IMR-90 (cell line): ENCODE measurements around the gene ANKRD52. TPM values are rescaled to one million over a fixed set of nuclear protein-coding genes. Genes with fewer than 3 reads are reported as not detected.

ENCODE experiments used
- ATAC-seq: fragments of 200-7000 bp; cut with Tn5 transposase; 2 replicates; pipeline ENCODE4 v1.9.1; 2020; ENCODE audit warnings: low read depth, mild to moderate bottlenecking, moderate library complexity
- BruUV-seq: library from RNA; stranded (reverse); fragments of 400-500 nt; replicated peaks from 2 replicates; lab custom pipeline; 2021; lab: Mats Ljungman, UMichigan
- CTCF ChIA-PET: fragments of 300-600 bp; formaldehyde crosslinking; extraction: SDS; loops from one replicate; lab custom pipeline; 2021; ENCODE audit warnings: antibody characterized with exemption; lab: Yijun Ruan, JAX
- POLR2A ChIA-PET: fragments of 300-600 bp; sonication (Branson Sonifier 250); formaldehyde crosslinking; loops from one replicate; lab custom pipeline; 2022; ENCODE audit warnings: antibody characterized with exemption; ENCODE audit not compliant: unreplicated experiment; lab: Charles Lee
- DNase-seq: peaks from one replicate; pipeline ENCODE4 v3.0.0; 2013
- H2AFZ ChIP-seq: replicated peaks from 2 replicates; pipeline ENCODE3; 2013; ENCODE audit warnings: low read length, mild to moderate bottlenecking; ENCODE audit not compliant: poor library complexity
- H2AK5ac ChIP-seq: 2 replicates; pipeline ENCODE4 v1.6.1; 2013; ENCODE audit warnings: low read depth, low read length, inconsistent platforms
- H2AK9ac ChIP-seq: replicated peaks from 2 replicates; pipeline ENCODE3; 2013; ENCODE audit warnings: mild to moderate bottlenecking, low read depth, low read length, moderate library complexity; ENCODE audit not compliant: poor library complexity
- H2BK120ac ChIP-seq: 2 replicates; pipeline ENCODE4 v1.6.1; 2013; ENCODE audit warnings: low read depth, low read length, inconsistent platforms
- H2BK15ac ChIP-seq: 3 replicates; pipeline ENCODE4 v1.6.1; 2013; ENCODE audit warnings: low read depth, low read length, inconsistent platforms
- H2BK20ac ChIP-seq: 2 replicates; pipeline ENCODE4 v1.6.1; 2013; ENCODE audit warnings: low read depth, mild to moderate bottlenecking, inconsistent platforms, low read length, moderate library complexity
- H2BK5ac ChIP-seq: 2 replicates; pipeline ENCODE4 v1.6.1; 2013; ENCODE audit warnings: mild to moderate bottlenecking, low read depth, low read length, inconsistent platforms; ENCODE audit not compliant: poor library complexity, severe bottlenecking
- H3K14ac ChIP-seq: replicated peaks from 2 replicates; pipeline ENCODE4 v1.6.1; 2013; ENCODE audit warnings: low read depth, low read length, inconsistent platforms
- H3K18ac ChIP-seq: 2 replicates; pipeline ENCODE4 v1.6.1; 2013; ENCODE audit warnings: low read depth, low read length, control low read depth
- H3K23ac ChIP-seq: 2 replicates; pipeline ENCODE4 v1.6.1; 2013; ENCODE audit warnings: low read depth, low read length, inconsistent platforms
- H3K27ac ChIP-seq: 2 replicates; pipeline ENCODE4 v1.5.1; 2013; ENCODE audit warnings: mild to moderate bottlenecking, control low read depth, low read length; ENCODE audit not compliant: insufficient read depth
- H3K27me3 ChIP-seq: 2 replicates; pipeline ENCODE4 v1.6.1; 2013; ENCODE audit warnings: low read length; ENCODE audit not compliant: control insufficient read depth, insufficient read depth
- H3K36me3 ChIP-seq: 2 replicates; pipeline ENCODE4 v1.6.1; 2013; ENCODE audit warnings: low read length, mixed read lengths; ENCODE audit not compliant: control insufficient read depth, insufficient read depth
- H3K4ac ChIP-seq: 2 replicates; pipeline ENCODE4 v1.6.1; 2013; ENCODE audit warnings: low read depth, low read length, inconsistent platforms
- H3K4me1 ChIP-seq: 2 replicates; pipeline ENCODE4 v1.6.1; 2013; ENCODE audit warnings: low read length, mixed read lengths; ENCODE audit not compliant: control insufficient read depth, insufficient read depth
- H3K4me2 ChIP-seq: 2 replicates; pipeline ENCODE4 v1.6.1; 2013; ENCODE audit warnings: low read depth, mild to moderate bottlenecking, control low read depth, low read length, moderate library complexity
- H3K4me3 ChIP-seq: 2 replicates; pipeline ENCODE4 v1.5.1; 2013; ENCODE audit warnings: low read depth, mild to moderate bottlenecking, control low read depth, low read length, moderate library complexity; ENCODE audit not compliant: insufficient read depth
- H3K56ac ChIP-seq: 2 replicates; pipeline ENCODE4 v1.6.1; 2013; ENCODE audit warnings: low read length, inconsistent platforms; ENCODE audit not compliant: insufficient read depth; ENCODE audit errors: extremely low read depth
- H3K79me1 ChIP-seq, 2 experiments: 2 replicates each; pipeline ENCODE4 v1.6.1; 2013; ENCODE audit warnings: low read length in 2 of 2, inconsistent platforms in 1 of 2, low read depth in 1 of 2
- H3K9ac ChIP-seq: 2 replicates; pipeline ENCODE4 v1.6.1; 2013; ENCODE audit warnings: low read depth, low read length, control low read depth
- H3K9me1 ChIP-seq: 2 replicates; pipeline ENCODE4 v1.6.1; 2013; ENCODE audit warnings: low read length, inconsistent platforms; ENCODE audit not compliant: insufficient read depth
- H3K9me3 ChIP-seq: 2 replicates; pipeline ENCODE4 v1.6.1; 2013; ENCODE audit warnings: low read length; ENCODE audit not compliant: control insufficient read depth, insufficient read depth
- H4K20me1 ChIP-seq: 2 replicates; pipeline ENCODE4 v1.6.1; 2013; ENCODE audit warnings: low read length, inconsistent platforms; ENCODE audit not compliant: insufficient read depth
- H4K5ac ChIP-seq: 2 replicates; pipeline ENCODE4 v1.6.1; 2013; ENCODE audit warnings: mild to moderate bottlenecking, low read depth, low read length, control low read depth
- H4K8ac ChIP-seq, 2 experiments: 2 replicates each; pipeline ENCODE4 v1.6.1; 2013; ENCODE audit warnings: low read depth in 2 of 2, low read length in 2 of 2, control low read depth in 1 of 2, inconsistent platforms in 1 of 2
- H4K91ac ChIP-seq: 2 replicates; pipeline ENCODE4 v1.6.1; 2013; ENCODE audit warnings: low read depth, low read length, inconsistent platforms; ENCODE audit not compliant: insufficient read depth
- CHD1 ChIP-seq: IDR thresholded peaks from 2 replicates; pipeline ENCODE4 v1.6.1; 2012; ENCODE audit warnings: low read depth, low read length, improper control_type of control experiment
- MAFK ChIP-seq: IDR thresholded peaks from 2 replicates; pipeline ENCODE4 v1.6.1; 2012; ENCODE audit warnings: low read depth, low read length, improper control_type of control experiment
- MAZ ChIP-seq: IDR thresholded peaks from 2 replicates; pipeline ENCODE4 v1.6.1; 2012; ENCODE audit warnings: low read depth, mild to moderate bottlenecking, low read length, improper control_type of control experiment, moderate library complexity, borderline replicate concordance
- NFE2L2 ChIP-seq: fragments of 150-350 bp; IDR thresholded peaks from 2 replicates; pipeline ENCODE4 v1.6.1; 2016; ENCODE audit warnings: low read depth, mild to moderate bottlenecking, low read length
- RAD21 ChIP-seq: IDR thresholded peaks from 2 replicates; pipeline ENCODE4 v1.6.1; 2012; ENCODE audit warnings: low read length, improper control_type of control experiment
- RCOR1 ChIP-seq: IDR thresholded peaks from 2 replicates; pipeline ENCODE4 v1.6.1; 2012; ENCODE audit warnings: mild to moderate bottlenecking, low read length, improper control_type of control experiment; ENCODE audit not compliant: insufficient replicate concordance
- RFX5 ChIP-seq: IDR thresholded peaks from 2 replicates; pipeline ENCODE4 v1.8.0; 2012; ENCODE audit warnings: low read depth, mild to moderate bottlenecking, low read length, moderate library complexity
- dilution Hi-C: fragments of 300-500 bp; cut with HindIII; formaldehyde crosslinking; loops from one replicate; pipeline ENCODE4 v1.14.3; 2018; ENCODE audit warnings: low sequenced_read_pairs; ENCODE audit not compliant: unreplicated experiment
- in situ Hi-C: fragments of 300-500 bp; cut with MboI; formaldehyde crosslinking; loops from 3 replicates; pipeline ENCODE4 v1.14.3; 2019; ENCODE audit warnings: low sequenced_read_pairs, inconsistent platforms, mixed read lengths
- intact Hi-C: fragments of 100-400 bp; cut with micrococcal nuclease; formaldehyde crosslinking; loops from 2 replicates; pipeline ENCODE4 v1.10.0; 2022
- polyA plus RNA-seq, 3 experiments: library from polyadenylated mRNA; depleted of rRNA; stranded (reverse); fragments of >200 nt; gene quantifications; 2 replicates each; pipeline ENCODE4 v1.2.3, GENCODE V29; 2012; ENCODE audit warnings: low replicate concordance in 1 of 3
- total RNA-seq: library from RNA; depleted of rRNA; stranded (reverse); fragments of >200 nt; gene quantifications from 2 replicates; pipeline ENCODE4 v1.2.3, GENCODE V29; 2012
- TF ChIP-seq, protein P1 (sequence below): conservative IDR thresholded peaks from 2 replicates; pipeline ENCODE4 v1.5.1; 2012; ENCODE audit warnings: mild to moderate bottlenecking, low read depth, low read length, improper control_type of control experiment

ANKRD52 gene
- total and polyA plus RNA-seq, 2 of the 4 experiments (the other 2 are of a cell fraction) = 15.4 to 35.9 TPM

DNA sequence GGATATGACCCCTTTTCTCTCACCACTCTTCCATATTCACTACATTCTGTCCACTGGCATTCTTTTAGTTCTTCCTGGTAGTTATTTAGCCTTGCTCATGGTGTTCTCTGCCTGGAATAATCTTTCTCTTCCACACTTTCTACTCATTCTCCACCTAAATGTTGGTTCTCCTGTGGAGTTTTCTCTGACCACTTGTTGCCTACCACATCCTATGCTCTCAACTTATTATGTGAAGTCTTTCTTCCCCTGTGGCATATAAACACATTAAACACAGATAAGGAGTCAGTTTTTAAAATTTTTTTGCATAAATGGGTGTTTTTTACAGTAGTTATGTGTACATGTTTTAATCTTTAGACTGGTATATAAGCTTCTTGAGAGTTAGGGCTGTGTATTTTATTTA is 65.6 kb downstream of the ANKRD52 start:
- in situ Hi-C loops (no loop called here), intact Hi-C loops (loop anchor here (2.0 kb wide), 1 partner anchor 272 kb away; no protein-coding TSS in a partner anchor), dilution Hi-C loops (no loop called here)
- H3K27me3 ChIP-seq = no peaks in the 10 kb centered on the region
- H2BK120ac ChIP-seq = no peak overlapping the region
- no peak overlapping the region for H2AK5ac ChIP-seq
- H4K20me1 ChIP-seq = peaks cover 11% of the 10 kb centered on the region; the same call in 1 of the 2 replicates
- H2BK5ac ChIP-seq = no peak overlapping the region
- no peak overlapping the region for H4K91ac ChIP-seq
- H4K5ac ChIP-seq = no peak overlapping the region
- no peak overlapping the region for H3K4ac ChIP-seq
- no peak overlapping the region for H3K56ac ChIP-seq
- H3K18ac ChIP-seq = no peak overlapping the region
- TF ChIP-seq CHD1 = no peak
- TF ChIP-seq, protein P1, sequence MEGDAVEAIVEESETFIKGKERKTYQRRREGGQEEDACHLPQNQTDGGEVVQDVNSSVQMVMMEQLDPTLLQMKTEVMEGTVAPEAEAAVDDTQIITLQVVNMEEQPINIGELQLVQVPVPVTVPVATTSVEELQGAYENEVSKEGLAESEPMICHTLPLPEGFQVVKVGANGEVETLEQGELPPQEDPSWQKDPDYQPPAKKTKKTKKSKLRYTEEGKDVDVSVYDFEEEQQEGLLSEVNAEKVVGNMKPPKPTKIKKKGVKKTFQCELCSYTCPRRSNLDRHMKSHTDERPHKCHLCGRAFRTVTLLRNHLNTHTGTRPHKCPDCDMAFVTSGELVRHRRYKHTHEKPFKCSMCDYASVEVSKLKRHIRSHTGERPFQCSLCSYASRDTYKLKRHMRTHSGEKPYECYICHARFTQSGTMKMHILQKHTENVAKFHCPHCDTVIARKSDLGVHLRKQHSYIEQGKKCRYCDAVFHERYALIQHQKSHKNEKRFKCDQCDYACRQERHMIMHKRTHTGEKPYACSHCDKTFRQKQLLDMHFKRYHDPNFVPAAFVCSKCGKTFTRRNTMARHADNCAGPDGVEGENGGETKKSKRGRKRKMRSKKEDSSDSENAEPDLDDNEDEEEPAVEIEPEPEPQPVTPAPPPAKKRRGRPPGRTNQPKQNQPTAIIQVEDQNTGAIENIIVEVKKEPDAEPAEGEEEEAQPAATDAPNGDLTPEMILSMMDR = no peak
- TF ChIP-seq RFX5 = no peak
- no peak for TF ChIP-seq RAD21
- no peak for TF ChIP-seq MAZ
- no peak for TF ChIP-seq NFE2L2
- no peak for TF ChIP-seq MAFK
- no peak for TF ChIP-seq RCOR1
- H2AK9ac ChIP-seq = no peak overlapping the region
- no TSS peak for BruUV-seq
- no peak overlapping the region for H2BK15ac ChIP-seq
- no peak overlapping the region for H4K8ac ChIP-seq
- no peaks in the 10 kb centered on the region for H3K36me3 ChIP-seq
- no peak overlapping the region for H3K14ac ChIP-seq
- H3K79me1 ChIP-seq = peaks cover 9 to 13% of the 10 kb centered on the region in 2 experiments; a peak in 3 of 4 replicates
- peaks cover 7% of the 10 kb centered on the region for H3K4me1 ChIP-seq
- H3K4me2 ChIP-seq = no peak overlapping the region
- H2BK20ac ChIP-seq = no peak overlapping the region
- ATAC-seq (no peak), DNase-seq (no peak)
- H2AFZ ChIP-seq = no peak overlapping the region
- no peak overlapping the region for H3K27ac ChIP-seq
- no peak overlapping the region for H3K23ac ChIP-seq
- POLR2A ChIA-PET = no interaction called here
- H3K9me1 ChIP-seq = peaks cover 8% of the 10 kb centered on the region; the same call in 1 of the 2 replicates
- H3K4me3 ChIP-seq = no peak overlapping the region
- no peaks in the 10 kb centered on the region for H3K9me3 ChIP-seq
- CTCF ChIA-PET = interaction anchor here (0.9 to 1.0 kb wide), 2 partner anchors 29 to 31 kb away, joined by 3 to 7 read pairs; partner anchors contain the start of gene RNF41
- no peak overlapping the region for H3K9ac ChIP-seq
